Smooth muscle cell (in vitro differentiated cells): ENCODE results near the gene MAPK4. TPM values are rescaled to one million over a fixed set of nuclear protein-coding genes. Genes with fewer than 3 reads are reported as not detected.

Source experiments
- DNase-seq: peaks from one replicate; lab custom pipeline; 2025; ENCODE audit not compliant: unreplicated experiment; lab: John Stamatoyannopoulos, UW
- H2AFZ ChIP-seq: fragments of 200-600 bp; sonication (generic); 2 replicates; pipeline ENCODE4 v1.6.0; 2016; ENCODE audit warnings: antibody characterized with exemption, low read depth, mild to moderate bottlenecking
- H3F3A ChIP-seq: fragments of 200-600 bp; sonication (generic); 2 replicates; pipeline ENCODE4 v1.6.0; 2017; ENCODE audit warnings: antibody characterized with exemption, low read depth
- H3K27ac ChIP-seq: fragments of 200-600 bp; sonication (generic); 2 replicates; pipeline ENCODE4 v1.5.1; 2016; ENCODE audit warnings: low read depth, mild to moderate bottlenecking
- H3K27me3 ChIP-seq: fragments of 200-600 bp; sonication (generic); 2 replicates; pipeline ENCODE4 v1.6.1; 2016; ENCODE audit warnings: low read depth, mild to moderate bottlenecking
- H3K36me3 ChIP-seq: fragments of 200-600 bp; sonication (generic); 2 replicates; pipeline ENCODE4 v1.5.1; 2016; ENCODE audit warnings: low read depth
- H3K4me1 ChIP-seq: fragments of 200-600 bp; sonication (generic); 2 replicates; pipeline ENCODE4 v1.5.1; 2016; ENCODE audit warnings: low read depth
- H3K4me2 ChIP-seq: fragments of 200-600 bp; sonication (generic); 2 replicates; pipeline ENCODE4 v1.6.0; 2016; ENCODE audit warnings: mild to moderate bottlenecking
- H3K4me3 ChIP-seq: fragments of 200-600 bp; sonication (generic); 2 replicates; pipeline ENCODE4 v1.5.1; 2016; ENCODE audit warnings: mild to moderate bottlenecking
- H3K79me2 ChIP-seq: fragments of 200-600 bp; sonication (generic); 2 replicates; pipeline ENCODE4 v1.6.0; 2016; ENCODE audit warnings: low read depth, mild to moderate bottlenecking
- H3K9ac ChIP-seq: fragments of 200-600 bp; sonication (generic); 2 replicates; pipeline ENCODE4 v1.6.0; 2016; ENCODE audit warnings: low read depth
- H3K9me3 ChIP-seq: fragments of 200-600 bp; sonication (generic); replicated peaks from 2 replicates; pipeline ENCODE4 v1.5.1; 2016; ENCODE audit warnings: low read depth
- H4K20me1 ChIP-seq: fragments of 200-600 bp; sonication (generic); 2 replicates; pipeline ENCODE4 v1.6.0; 2016; ENCODE audit warnings: low read depth
- WGBS: methylation state at CpG from one replicate; pipeline ENCODE4 v1.1.7; 2016; ENCODE audit warnings: low lambda C conversion rate; 5-methylcytosine and 5-hydroxymethylcytosine counted together
- polyA plus RNA-seq: library from polyadenylated mRNA; unstranded; fragments of >200 nt; fragmentation: Nextera tagmentation; extraction: Ambion mirVana; gene quantifications from 2 replicates; pipeline ENCODE4 v1.2.1, GENCODE V29; 2016
- total RNA-seq: library from RNA; depleted of rRNA; stranded (reverse); fragments of >200 nt; gene quantifications from 2 replicates; pipeline ENCODE4 v1.2.3, GENCODE V29; 2014
- TF ChIP-seq, protein P1 (sequence below): fragments of 200-600 bp; sonication (generic); IDR thresholded peaks from 2 replicates; pipeline ENCODE4 v1.5.1; 2017; ENCODE audit warnings: borderline replicate concordance, mild to moderate bottlenecking, antibody characterized with exemption; ENCODE audit not compliant: insufficient read depth, poor library complexity, severe bottlenecking

Gene MAPK4
- total and polyA plus RNA-seq, 2 experiments from 2014 or later = 0.09 TPM; not detected in 1

GRCh38 chr18:50717563-50717962 is 157.7 kb downstream of the MAPK4 start:
- Histone ChIP-seq H3K79me2 (no peaks in the 10 kb centered on the region), H3F3A (no peaks in the 10 kb centered on the region), H3K27ac (no peak overlapping the region), H3K9me3 (no peaks in the 10 kb centered on the region), H3K27me3 (no peaks in the 10 kb centered on the region), H3K36me3 (no peaks in the 10 kb centered on the region), H3K9ac (peak overlapping the region; percentile 11), H3K4me1 (no peaks in the 10 kb centered on the region), H3K4me3 (no peak overlapping the region), H4K20me1 (no peaks in the 10 kb centered on the region), H3K4me2 (no peak overlapping the region), H2AFZ (no peak overlapping the region)
- no peak for DNase-seq
- WGBS = 97% methylated on average over 2 of the region's 2 CpGs
- TF ChIP-seq, protein P1, sequence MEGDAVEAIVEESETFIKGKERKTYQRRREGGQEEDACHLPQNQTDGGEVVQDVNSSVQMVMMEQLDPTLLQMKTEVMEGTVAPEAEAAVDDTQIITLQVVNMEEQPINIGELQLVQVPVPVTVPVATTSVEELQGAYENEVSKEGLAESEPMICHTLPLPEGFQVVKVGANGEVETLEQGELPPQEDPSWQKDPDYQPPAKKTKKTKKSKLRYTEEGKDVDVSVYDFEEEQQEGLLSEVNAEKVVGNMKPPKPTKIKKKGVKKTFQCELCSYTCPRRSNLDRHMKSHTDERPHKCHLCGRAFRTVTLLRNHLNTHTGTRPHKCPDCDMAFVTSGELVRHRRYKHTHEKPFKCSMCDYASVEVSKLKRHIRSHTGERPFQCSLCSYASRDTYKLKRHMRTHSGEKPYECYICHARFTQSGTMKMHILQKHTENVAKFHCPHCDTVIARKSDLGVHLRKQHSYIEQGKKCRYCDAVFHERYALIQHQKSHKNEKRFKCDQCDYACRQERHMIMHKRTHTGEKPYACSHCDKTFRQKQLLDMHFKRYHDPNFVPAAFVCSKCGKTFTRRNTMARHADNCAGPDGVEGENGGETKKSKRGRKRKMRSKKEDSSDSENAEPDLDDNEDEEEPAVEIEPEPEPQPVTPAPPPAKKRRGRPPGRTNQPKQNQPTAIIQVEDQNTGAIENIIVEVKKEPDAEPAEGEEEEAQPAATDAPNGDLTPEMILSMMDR = no peak

DNA sequence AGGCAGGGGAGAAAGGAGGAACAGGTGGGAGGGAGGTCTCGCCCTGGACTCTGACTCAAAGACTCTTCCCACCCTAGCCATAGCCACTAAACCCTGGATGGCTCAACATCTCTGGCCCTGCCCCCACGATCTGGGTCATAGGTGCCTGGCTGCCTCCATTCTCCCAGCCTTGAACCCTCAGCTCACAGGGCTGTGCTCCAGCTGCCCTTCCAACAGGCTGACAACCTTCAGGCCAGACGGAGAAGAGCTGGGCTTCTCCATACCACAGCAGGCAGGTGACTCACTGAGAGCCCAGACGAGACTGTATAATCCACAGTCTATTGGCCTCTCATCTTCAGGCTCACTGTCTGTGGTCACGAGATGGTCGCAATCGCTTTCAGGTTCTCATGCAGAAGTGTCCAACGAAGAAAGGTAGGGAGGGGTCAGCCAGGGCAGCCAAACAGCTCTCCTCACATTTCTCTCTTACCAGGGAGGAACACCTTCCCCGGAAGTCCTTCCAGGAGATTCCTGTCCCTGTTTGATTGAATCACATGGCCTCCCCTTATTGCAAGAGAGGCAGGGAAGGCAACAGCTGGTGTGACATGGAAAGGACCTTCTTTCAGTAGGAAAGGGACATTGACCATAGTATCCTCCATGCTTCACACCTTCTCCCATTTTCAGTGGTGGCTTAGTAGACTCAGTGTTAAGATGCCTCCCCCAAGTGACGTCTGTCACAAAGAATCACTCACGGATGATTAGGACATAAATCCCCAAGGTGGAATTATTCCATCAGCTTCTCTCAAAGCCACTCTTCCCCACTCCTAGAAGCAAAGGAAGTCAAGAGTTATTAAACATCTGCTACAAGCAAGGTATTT is 159.8 kb downstream of the MAPK4 start:
- Histone ChIP-seq H3K27ac (peak overlapping the region; percentile 5), H3K4me1 (no peaks in the 10 kb centered on the region), H3K27me3 (no peaks in the 10 kb centered on the region), H4K20me1 (no peaks in the 10 kb centered on the region), H3K4me3 (no peak overlapping the region), H3F3A (no peaks in the 10 kb centered on the region), H2AFZ (no peak overlapping the region), H3K4me2 (no peak overlapping the region), H3K9me3 (no peaks in the 10 kb centered on the region), H3K9ac (no peak overlapping the region), H3K36me3 (no peaks in the 10 kb centered on the region), H3K79me2 (no peaks in the 10 kb centered on the region)
- WGBS = 80% methylated on average over 11 of the region's 11 CpGs
- DNase-seq = no peak
- TF ChIP-seq, protein P1 = no peak

DNA sequence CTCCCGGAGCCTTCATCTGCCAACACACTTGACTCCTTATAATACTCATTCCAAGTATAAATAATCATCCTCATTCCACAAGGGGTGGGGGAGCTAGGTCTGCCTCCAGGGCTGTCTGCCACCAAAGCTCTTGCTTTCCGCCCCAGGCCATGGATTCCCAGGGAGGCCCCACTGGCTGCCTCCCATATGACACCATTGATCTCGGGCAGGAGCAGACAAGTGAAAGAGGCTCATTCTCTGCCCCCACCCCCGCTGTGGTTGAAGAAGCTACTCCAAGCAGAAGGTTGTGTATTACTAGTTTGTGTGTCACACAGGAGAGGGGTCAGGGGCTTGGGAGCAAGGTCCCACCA is 160.4 kb downstream of the MAPK4 start:
- Histone ChIP-seq H2AFZ (no peak overlapping the region), H4K20me1 (no peaks in the 10 kb centered on the region), H3F3A (no peaks in the 10 kb centered on the region), H3K79me2 (no peaks in the 10 kb centered on the region), H3K4me2 (no peak overlapping the region), H3K36me3 (no peaks in the 10 kb centered on the region), H3K4me3 (no peak overlapping the region), H3K27me3 (no peaks in the 10 kb centered on the region), H3K27ac (no peak overlapping the region), H3K4me1 (no peaks in the 10 kb centered on the region), H3K9me3 (no peaks in the 10 kb centered on the region), H3K9ac (no peak overlapping the region)
- TF ChIP-seq, protein P1 = no peak
- no peak for DNase-seq
- WGBS = 69% methylated on average over 4 of the region's 4 CpGs

DNA sequence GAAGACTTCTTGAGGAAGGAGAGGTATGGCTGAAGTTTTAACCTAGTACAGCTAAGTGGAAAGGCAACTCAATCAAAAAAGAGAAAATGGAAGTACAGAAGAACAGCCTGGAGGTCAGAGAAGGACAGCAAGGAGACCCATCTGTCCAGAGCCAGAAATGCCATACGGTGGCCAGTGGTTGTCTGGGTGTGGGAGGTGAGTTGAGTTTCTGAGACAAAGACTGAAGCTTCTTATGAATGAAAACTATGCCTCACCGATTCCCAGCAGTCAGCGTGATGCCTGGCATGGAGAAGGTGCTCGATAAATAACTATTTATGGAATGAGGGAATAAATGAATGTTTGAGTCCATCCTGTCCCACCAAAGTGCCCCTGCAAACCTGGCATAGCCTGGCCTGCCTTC is 161.1 kb downstream of the MAPK4 start:
- H4K20me1 ChIP-seq = no peaks in the 10 kb centered on the region
- no peaks in the 10 kb centered on the region for H3K36me3 ChIP-seq
- no peaks in the 10 kb centered on the region for H3K9me3 ChIP-seq
- H3K27me3 ChIP-seq = no peaks in the 10 kb centered on the region
- no peak overlapping the region for H2AFZ ChIP-seq
- 95% methylated on average over 4 of the region's 4 CpGs for WGBS
- H3K4me3 ChIP-seq = no peak overlapping the region
- TF ChIP-seq, protein P1 = no peak
- no peak overlapping the region for H3K27ac ChIP-seq
- no peaks in the 10 kb centered on the region for H3K4me1 ChIP-seq
- H3K9ac ChIP-seq = no peak overlapping the region
- H3F3A ChIP-seq = no peaks in the 10 kb centered on the region
- no peak overlapping the region for H3K4me2 ChIP-seq
- no peaks in the 10 kb centered on the region for H3K79me2 ChIP-seq
- DNase-seq = no peak
